MCF 10A (cell line): Measurements from ENCODE around the gene HBA2. TPM values are rescaled to one million over a fixed set of nuclear protein-coding genes. Genes with fewer than 3 reads are reported as not detected.

Source experiments
- BruUV-seq: library from RNA; stranded (reverse); fragments of 400-500 nt; replicated peaks from 2 replicates; lab custom pipeline; 2021; lab: Mats Ljungman, UMichigan
- CTCF ChIA-PET: fragments of 300-600 bp; sonication (Branson Sonifier 250); formaldehyde crosslinking; extraction: SDS; loops from one replicate; lab custom pipeline; 2021; ENCODE audit warnings: antibody characterized with exemption, inconsistent platforms; lab: Yijun Ruan, JAX
- POLR2A ChIA-PET: fragments of 300-600, 350-650 bp; sonication (Branson Sonifier 250); formaldehyde crosslinking; extraction: SDS; loops from one replicate; lab custom pipeline; 2020; ENCODE audit warnings: antibody characterized with exemption, inconsistent platforms; lab: Yijun Ruan, JAX
- DNase-seq: peaks from one replicate; pipeline ENCODE4 v3.0.0-alpha.2; 2018; ENCODE audit not compliant: unreplicated experiment
- H3K27ac Mint-ChIP-seq: one replicate; pipeline ENCODE4 v1.8.0; 2022; ENCODE audit warnings: mild to moderate bottlenecking, low read depth, mixed read lengths; ENCODE audit not compliant: unreplicated experiment
- H3K27me3 Mint-ChIP-seq: one replicate; pipeline ENCODE4 v1.8.0; 2022; ENCODE audit warnings: mixed read lengths; ENCODE audit not compliant: insufficient read depth, unreplicated experiment
- H3K36me3 Mint-ChIP-seq: one replicate; pipeline ENCODE4 v1.8.0; 2022; ENCODE audit warnings: mild to moderate bottlenecking, moderate library complexity, mixed read lengths; ENCODE audit not compliant: insufficient read depth, unreplicated experiment
- H3K4me1 Mint-ChIP-seq: one replicate; pipeline ENCODE4 v1.8.0; 2022; ENCODE audit warnings: mixed read lengths; ENCODE audit not compliant: insufficient read depth, unreplicated experiment
- H3K4me3 Mint-ChIP-seq: one replicate; pipeline ENCODE4 v1.8.0; 2022; ENCODE audit warnings: mild to moderate bottlenecking, moderate library complexity, mixed read lengths; ENCODE audit not compliant: unreplicated experiment
- H3K9me3 Mint-ChIP-seq: one replicate; pipeline ENCODE4 v1.8.0; 2022; ENCODE audit warnings: mixed read lengths; ENCODE audit not compliant: unreplicated experiment
- CTCF ChIP-seq: fragments of 200-600 bp; IDR thresholded peaks from one replicate; pipeline ENCODE4 v1.8.0; 2022; ENCODE audit warnings: antibody characterized with exemption, mild to moderate bottlenecking; ENCODE audit not compliant: unreplicated experiment
- intact Hi-C: fragments of 100-400 bp; cut with micrococcal nuclease; formaldehyde crosslinking; loops from 2 replicates; pipeline ENCODE4 v1.14.1; 2022
- total RNA-seq: library from RNA; stranded (reverse); gene quantifications from 2 replicates; pipeline ENCODE4 v1.2.3, GENCODE V29; 2022

Gene HBA2
- total RNA-seq, 1 experiment from 2014 or later = not detected

GRCh38 chr16:164827-165538, 7.7 kb upstream of the HBA2 start:
- Mint-ChIP-seq H3K36me3 (no peaks in the 10 kb centered on the region), H3K9me3 (no peaks in the 10 kb centered on the region), H3K27ac (no peak overlapping the region), H3K27me3 (peaks cover 1% of the 10 kb centered on the region), H3K4me1 (no peaks in the 10 kb centered on the region), H3K4me3 (no peak overlapping the region)
- intact Hi-C loops = no loop called here
- no peak for DNase-seq
- TF ChIP-seq CTCF = no peak
- BruUV-seq = no TSS peak
- POLR2A ChIA-PET = no interaction called here
- CTCF ChIA-PET = no interaction called here

GRCh38 chr16:165539-166374, 6.9 kb upstream of the HBA2 start, which contains the start of gene HBM:
Gene HBM (plus strand): TSS chr16:165978. CDS start chr16:165998, 20 bp downstream.
- TF ChIP-seq CTCF = no peak
- CTCF ChIA-PET = interaction anchor here (0.6 kb wide), 1 partner anchor 81 kb away, joined by 3 read pairs; no protein-coding TSS in a partner anchor
- no peaks in the 10 kb centered on the region for H3K36me3 Mint-ChIP-seq
- H3K4me3 Mint-ChIP-seq = no peak within 1 kb of the TSS
- no peaks in the 10 kb centered on the region for H3K9me3 Mint-ChIP-seq
- peaks cover 6% of the 10 kb centered on the region for H3K27me3 Mint-ChIP-seq
- no peak for DNase-seq
- POLR2A ChIA-PET = no interaction called here
- no TSS peak for BruUV-seq
- no peaks in the 10 kb centered on the region for H3K4me1 Mint-ChIP-seq
- no peak within 1 kb of the TSS for H3K27ac Mint-ChIP-seq
- intact Hi-C loops = no loop called here

GRCh38 chr16:166375-167121, 6.1 kb upstream of the HBA2 start:
- intact Hi-C loops = no loop called here
- no peak for DNase-seq
- no peak for TF ChIP-seq CTCF
- ChIA-PET POLR2A (no interaction called here), CTCF (interaction anchor here (1.5 kb wide), 1 partner anchor 15 kb away, joined by 5 read pairs; no protein-coding TSS in a partner anchor)
- Mint-ChIP-seq H3K27ac (no peak overlapping the region), H3K36me3 (no peaks in the 10 kb centered on the region), H3K4me3 (no peak overlapping the region), H3K9me3 (no peaks in the 10 kb centered on the region), H3K27me3 (peaks cover 14% of the 10 kb centered on the region), H3K4me1 (no peaks in the 10 kb centered on the region)
- no TSS peak for BruUV-seq
